ENCODE results near the gene SSR2.

GRCh38 chr1:155962599-155963211, 58.0 kb downstream of the SSR2 start:
- TF ChIP-seq CTCF (conservative IDR thresholded peaks at IDR 0.05 in 1 of 2, IDR thresholded peaks at IDR 0.05 in 1 of 2; ENCODE audit: extremely low read depth in 1 of 2, insufficient read depth in 1 of 2, low read depth in 1 of 2, low read length in 2 of 2) = no peak
- no peak for TF ChIP-seq EZH2 (IDR thresholded peaks at IDR 0.05; ENCODE audit: borderline replicate concordance, low read length)
